PC-9 (cell line): ENCODE results near the gene GMEB2.

Source experiments
- CTCF ChIP-seq: fragments of 200-600 bp; sonication (generic); conservative IDR thresholded peaks from 2 replicates; pipeline ENCODE4 v1.6.1; 2017; ENCODE audit warnings: mixed run types, antibody characterized with exemption, mild to moderate bottlenecking, moderate library complexity
- EZH2 ChIP-seq: fragments of 200-600 bp; sonication (generic); IDR thresholded peaks from 2 replicates; pipeline ENCODE4 v1.8.0; 2017; ENCODE audit warnings: antibody characterized with exemption, low read depth

DNA sequence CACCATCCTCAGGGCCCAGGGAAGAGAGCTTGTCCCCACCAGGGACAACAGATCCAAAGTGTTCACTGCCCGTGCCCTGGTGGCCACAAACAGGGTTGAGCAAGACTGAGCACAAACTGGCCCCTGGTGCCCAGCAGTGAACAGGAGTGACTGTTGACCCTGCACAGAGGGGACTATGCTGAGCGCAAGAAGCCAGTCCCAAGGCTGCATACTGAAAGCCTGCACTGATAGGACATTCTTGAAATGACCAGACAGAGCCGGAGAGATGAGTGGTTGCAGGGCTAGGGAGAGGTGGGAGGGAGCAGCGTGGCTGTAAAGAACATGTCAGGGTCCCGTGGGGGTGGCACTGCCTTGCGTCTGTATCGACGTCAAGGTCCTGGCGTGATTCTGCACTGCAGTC lies 75.8 kb downstream of the GMEB2 start:
- TF ChIP-seq CTCF (no peak), EZH2 (no peak)
